ENCODE results near the gene TMEM203. TPM values are rescaled to one million over a fixed set of nuclear protein-coding genes. Genes with fewer than 3 reads are reported as not detected.

The TMEM203 gene
- total RNA-seq, 4 donors from 2014 or later = 11.6 to 33.5 (median 27.6) TPM

- peaks cover 0 to 4% of the 10 kb centered on the region in 2 donors for H3K27me3 ChIP-seq
- no peak overlapping the region for H3K27ac ChIP-seq
- H3K4me1 ChIP-seq = peaks cover 11 to 80% (median 24%) of the 10 kb centered on the region in 4 donors
- no peak overlapping the region for H3K4me3 ChIP-seq
- peaks cover 0 to 4% (median 0%) of the 10 kb centered on the region in 4 donors for H3K9me3 ChIP-seq
- no peak for DNase-seq
- H3K36me3 ChIP-seq = no peaks in the 10 kb centered on the region
- TF ChIP-seq CTCF (IDR thresholded peaks at IDR 0.05) (no peak), POLR2A (IDR thresholded peaks at IDR 0.05) (no peak)
These were observed 27.9 kb upstream of the TMEM203 start for GRCh38 chr9:137233143-137233980.

- Histone ChIP-seq H3K27me3 (peaks cover 0 to 4% of the 10 kb centered on the region in 2 donors), H3K9me3 (peaks cover 0 to 4% (median 0%) of the 10 kb centered on the region in 4 donors), H3K36me3 (no peaks in the 10 kb centered on the region), H3K4me1 (peaks cover 7 to 79% (median 24%) of the 10 kb centered on the region in 4 donors), H3K4me3 (no peak overlapping the region), H3K27ac (no peak overlapping the region)
- peak in 1 of 2 donors; percentile 33 for TF ChIP-seq POLR2A (IDR thresholded peaks at IDR 0.05)
- no peak for TF ChIP-seq CTCF (IDR thresholded peaks at IDR 0.05)
- DNase-seq = no peak
These were observed 27.1 kb upstream of the TMEM203 start for GRCh38 chr9:137232510-137232909.

- Histone ChIP-seq H3K36me3 (no peaks in the 10 kb centered on the region), H3K4me1 (peaks cover 7 to 79% (median 25%) of the 10 kb centered on the region in 4 donors), H3K27ac (no peak overlapping the region), H3K4me3 (no peak overlapping the region), H3K27me3 (peaks cover 0 to 4% of the 10 kb centered on the region in 2 donors), H3K9me3 (peaks cover 0 to 4% (median 0%) of the 10 kb centered on the region in 4 donors)
- no peak for TF ChIP-seq CTCF (IDR thresholded peaks at IDR 0.05)
- TF ChIP-seq POLR2A (IDR thresholded peaks at IDR 0.05) = no peak
- no peak for DNase-seq
These were observed 26.7 kb upstream of the TMEM203 start for GRCh38 chr9:137232101-137232500.

GRCh38 chr9:137231372-137232039 is 26.1 kb upstream of the TMEM203 start:
- no peak for DNase-seq
- H3K36me3 ChIP-seq = no peaks in the 10 kb centered on the region
- peaks cover 0 to 4% of the 10 kb centered on the region in 2 donors for H3K27me3 ChIP-seq
- H3K27ac ChIP-seq = peak overlapping the region in 1 of 4 donors; percentile 72
- H3K4me3 ChIP-seq = no peak overlapping the region
- peaks cover 0 to 4% (median 0%) of the 10 kb centered on the region in 4 donors for H3K9me3 ChIP-seq
- TF ChIP-seq POLR2A (IDR thresholded peaks at IDR 0.05) (no peak), CTCF (IDR thresholded peaks at IDR 0.05) (no peak)
- peaks cover 9 to 79% (median 19%) of the 10 kb centered on the region in 4 donors for H3K4me1 ChIP-seq

GRCh38 chr9:137230705-137231371 is 25.4 kb upstream of the TMEM203 start, which contains the start of gene SLC34A3:
Gene SLC34A3, plus strand, starts transcription at chr9:137230901. Its CDS starts 802 bp downstream, at chr9:137231703.
- Histone ChIP-seq H3K4me1 (peaks cover 2 to 74% (median 16%) of the 10 kb centered on the region in 4 donors), H3K36me3 (no peaks in the 10 kb centered on the region), H3K27me3 (peaks cover 0 to 4% of the 10 kb centered on the region in 2 donors), H3K27ac (peak within 1 kb of the TSS in 2 of 4 donors; percentile 72 to 80), H3K4me3 (peak within 1 kb of the TSS in 2 of 4 donors; percentile 11 to 14), H3K9me3 (peaks cover 0 to 4% (median 0%) of the 10 kb centered on the region in 4 donors)
- no peak for DNase-seq
- TF ChIP-seq CTCF (IDR thresholded peaks at IDR 0.05) (no peak), POLR2A (IDR thresholded peaks at IDR 0.05) (no peak)
